GM23248 (cell line): ENCODE results near the gene PCBP3.
"Not testable (repeated sequence)": the region's sequence is repeated elsewhere in the genome, so short reads cannot be mapped to it uniquely, and the experiment has no call there.

Experiments used
- EZH2 ChIP-seq: fragments of 200-600 bp; sonication (generic); IDR thresholded peaks from 2 replicates; pipeline ENCODE4 v1.6.1; 2018; ENCODE audit warnings: antibody characterized with exemption, mild to moderate bottlenecking; ENCODE audit not compliant: insufficient read depth, poor library complexity, severe bottlenecking
- EZH2phosphoT487 ChIP-seq: fragments of 200-600 bp; sonication (generic); IDR thresholded peaks from 2 replicates; pipeline ENCODE4 v1.6.1; 2018; ENCODE audit warnings: antibody characterized with exemption, moderate library complexity, mild to moderate bottlenecking, low read depth; ENCODE audit not compliant: insufficient read depth

DNA sequence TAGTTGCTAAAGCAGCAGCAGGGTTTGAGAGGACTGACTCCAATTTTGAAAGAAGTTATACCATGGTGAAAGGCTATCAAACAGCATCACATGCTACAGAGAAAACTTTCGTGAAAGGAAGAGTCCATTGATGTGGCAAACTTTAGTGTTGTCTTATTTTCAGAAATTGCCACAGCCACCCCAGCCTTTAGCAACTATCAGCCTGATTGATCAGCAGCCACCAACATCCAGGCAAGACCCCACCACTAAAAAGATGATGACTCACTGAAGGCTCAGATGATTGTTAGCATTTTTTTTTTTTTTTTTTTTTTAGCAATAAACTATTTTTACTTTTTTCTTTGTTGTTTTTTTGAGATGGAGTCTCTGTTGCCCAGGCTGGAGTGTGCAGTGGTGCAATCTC is 35.3 kb downstream of the PCBP3 start:
- TF ChIP-seq EZH2, EZH2phosphoT487: not testable (repeated sequence)
